Adrenal gland (tissue), 5 donors: ENCODE measurements around the gene RAB6C.
"Not testable (repeated sequence)": the region's sequence is repeated elsewhere in the genome, so short reads cannot be mapped to it uniquely, and the experiment has no call there.

Experiments used
- CTCF ChIP-seq, 6 experiments: fragments of 450-650 bp in 4 of 6; fragments of 200-600 bp in 2 of 6; sonication (generic) in 1 of 6; IDR thresholded peaks; 1 replicate in 5 of 6; 2 replicates in 1 of 6; pipeline versions ENCODE4 v1.5.1 to v1.8.0; 2016 to 2021; ENCODE audit warnings: antibody characterized with exemption in 6 of 6, mild to moderate bottlenecking in 2 of 6, moderate library complexity in 1 of 6
- POLR2A ChIP-seq, 2 donors: fragments of 450-650 bp; IDR thresholded peaks; one replicate each; pipeline ENCODE4 v1.6.1; 2017; ENCODE audit warnings: antibody characterized with exemption in 2 of 2, mild to moderate bottlenecking in 2 of 2, moderate library complexity in 1 of 2
- donor health status: DM: no; HTN: no; CAD: no.

GRCh38 chr2:129956171-129956570 lies 23.3 kb upstream of the RAB6C start:
- TF ChIP-seq CTCF, POLR2A (IDR thresholded peaks at IDR 0.05): not testable (repeated sequence)
